Glutamatergic neuron (in vitro differentiated cells): ENCODE results near the gene TBC1D22A. TPM values are rescaled to one million over a fixed set of nuclear protein-coding genes. Genes with fewer than 3 reads are reported as not detected.

Experiments used
- DNase-seq: peaks from one replicate; pipeline ENCODE4 v3.0.0; 2022
- H3K27ac Mint-ChIP-seq: one replicate; pipeline ENCODE4 v1.8.0; 2020; ENCODE audit warnings: mild to moderate bottlenecking, mixed read lengths, inconsistent platforms; ENCODE audit not compliant: unreplicated experiment
- H3K27me3 Mint-ChIP-seq: one replicate; pipeline ENCODE4 v1.8.0; 2020; ENCODE audit warnings: mild to moderate bottlenecking, moderate library complexity, mixed read lengths, inconsistent platforms; ENCODE audit not compliant: unreplicated experiment
- H3K36me3 Mint-ChIP-seq: one replicate; pipeline ENCODE4 v1.8.0; 2020; ENCODE audit warnings: mild to moderate bottlenecking, mixed read lengths, inconsistent platforms; ENCODE audit not compliant: unreplicated experiment
- H3K4me1 Mint-ChIP-seq: one replicate; pipeline ENCODE4 v1.8.0; 2020; ENCODE audit warnings: mild to moderate bottlenecking, low read depth, mixed read lengths, inconsistent platforms; ENCODE audit not compliant: unreplicated experiment
- H3K4me3 Mint-ChIP-seq: one replicate; pipeline ENCODE4 v1.8.0; 2020; ENCODE audit warnings: mild to moderate bottlenecking, mixed read lengths, inconsistent platforms; ENCODE audit not compliant: unreplicated experiment
- H3K9me3 Mint-ChIP-seq: one replicate; pipeline ENCODE4 v1.8.0; 2020; ENCODE audit warnings: mild to moderate bottlenecking, moderate library complexity, mixed read lengths, inconsistent platforms; ENCODE audit not compliant: unreplicated experiment
- CTCF ChIP-seq: fragments of 200-600 bp; sonication (generic); IDR thresholded peaks from one replicate; pipeline ENCODE4 v1.5.0; 2021; ENCODE audit not compliant: partially characterized antibody, unreplicated experiment
- total RNA-seq: library from RNA; stranded (reverse); fragmentation: NEBNext Ultra II Directional; extraction: Animal tissue kit (Norgen Biotek cat#: 25700); gene quantifications from one replicate; pipeline ENCODE4 v1.2.1, GENCODE V29; 2021; ENCODE audit not compliant: unreplicated experiment

The TBC1D22A gene
- total RNA-seq, 1 donor from 2014 or later, result 23.0 TPM

DNA sequence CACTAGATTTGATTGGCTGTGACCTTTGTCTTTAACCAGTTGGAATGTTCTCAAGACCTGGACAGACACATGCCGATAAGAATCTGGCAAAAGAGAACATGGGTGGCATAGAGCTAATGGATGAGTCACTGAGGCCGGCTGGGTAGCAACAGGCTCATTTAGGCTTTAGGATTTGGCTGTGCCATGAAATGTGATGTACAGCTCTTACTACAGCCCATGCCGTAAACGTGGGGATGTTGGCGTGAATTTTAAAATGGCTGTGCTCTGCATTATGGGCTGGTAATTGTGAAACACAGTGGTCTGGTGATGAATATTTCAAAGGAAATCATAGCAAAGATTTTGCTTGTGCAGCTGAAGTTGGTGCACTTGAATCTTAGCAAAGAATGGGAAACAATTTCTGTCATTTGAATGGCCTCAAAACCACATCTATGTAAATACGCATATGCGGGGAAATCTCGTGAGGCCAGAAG is 332.4 kb downstream of the TBC1D22A start:
- no peak overlapping the region for H3K4me3 Mint-ChIP-seq
- no peak overlapping the region for H3K27ac Mint-ChIP-seq
- TF ChIP-seq CTCF, result no peak
- peaks cover 12% of the 10 kb centered on the region for H3K9me3 Mint-ChIP-seq
- H3K36me3 Mint-ChIP-seq, result peaks cover 29% of the 10 kb centered on the region
- peaks cover 21% of the 10 kb centered on the region for H3K4me1 Mint-ChIP-seq
- peaks cover 4% of the 10 kb centered on the region for H3K27me3 Mint-ChIP-seq
- no peak for DNase-seq

- peaks cover 19% of the 10 kb centered on the region for H3K4me1 Mint-ChIP-seq
- H3K27ac Mint-ChIP-seq, result no peak overlapping the region
- H3K4me3 Mint-ChIP-seq, result no peak overlapping the region
- H3K27me3 Mint-ChIP-seq, result peaks cover 5% of the 10 kb centered on the region
- no peak for TF ChIP-seq CTCF
- H3K36me3 Mint-ChIP-seq, result peaks cover 31% of the 10 kb centered on the region
- H3K9me3 Mint-ChIP-seq, result peaks cover 14% of the 10 kb centered on the region
- DNase-seq, result no peak
These were observed 333.1 kb downstream of the TBC1D22A start for GRCh38 chr22:47095395-47096122.

DNA sequence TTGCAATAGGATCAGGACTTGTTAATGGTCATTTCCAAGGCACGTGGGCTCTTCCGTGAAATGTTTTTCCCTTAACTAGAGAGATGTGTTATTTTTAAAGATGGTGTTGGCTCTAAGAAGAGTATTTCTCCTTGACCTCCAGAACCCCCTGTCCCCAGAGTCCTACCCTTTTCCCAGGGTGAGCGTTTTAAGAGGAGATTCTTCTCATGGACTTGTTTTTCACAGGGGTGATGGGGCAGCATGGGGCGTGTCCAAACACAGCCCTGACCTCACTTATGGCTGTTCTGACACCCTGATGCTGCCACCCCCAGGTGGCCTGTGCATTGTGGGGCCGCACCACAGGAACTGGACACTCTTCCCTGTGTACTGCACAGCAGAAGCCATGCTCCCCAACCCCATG is 335.7 kb downstream of the TBC1D22A start:
- H3K4me1 Mint-ChIP-seq, result peaks cover 11% of the 10 kb centered on the region
- H3K9me3 Mint-ChIP-seq, result peaks cover 11% of the 10 kb centered on the region
- no peak for DNase-seq
- no peak overlapping the region for H3K4me3 Mint-ChIP-seq
- H3K27ac Mint-ChIP-seq, result peak overlapping the region; percentile 50
- peaks cover 10% of the 10 kb centered on the region for H3K27me3 Mint-ChIP-seq
- H3K36me3 Mint-ChIP-seq, result peaks cover 23% of the 10 kb centered on the region
- no peak for TF ChIP-seq CTCF

GRCh38 chr22:47098554-47098953 is 336.1 kb downstream of the TBC1D22A start:
- H3K36me3 Mint-ChIP-seq, result peaks cover 22% of the 10 kb centered on the region
- peak; percentile 49 for DNase-seq
- H3K4me1 Mint-ChIP-seq, result peaks cover 11% of the 10 kb centered on the region
- H3K27ac Mint-ChIP-seq, result no peak overlapping the region
- H3K9me3 Mint-ChIP-seq, result peaks cover 11% of the 10 kb centered on the region
- H3K4me3 Mint-ChIP-seq, result no peak overlapping the region
- H3K27me3 Mint-ChIP-seq, result peaks cover 12% of the 10 kb centered on the region
- TF ChIP-seq CTCF, result no peak

DNA sequence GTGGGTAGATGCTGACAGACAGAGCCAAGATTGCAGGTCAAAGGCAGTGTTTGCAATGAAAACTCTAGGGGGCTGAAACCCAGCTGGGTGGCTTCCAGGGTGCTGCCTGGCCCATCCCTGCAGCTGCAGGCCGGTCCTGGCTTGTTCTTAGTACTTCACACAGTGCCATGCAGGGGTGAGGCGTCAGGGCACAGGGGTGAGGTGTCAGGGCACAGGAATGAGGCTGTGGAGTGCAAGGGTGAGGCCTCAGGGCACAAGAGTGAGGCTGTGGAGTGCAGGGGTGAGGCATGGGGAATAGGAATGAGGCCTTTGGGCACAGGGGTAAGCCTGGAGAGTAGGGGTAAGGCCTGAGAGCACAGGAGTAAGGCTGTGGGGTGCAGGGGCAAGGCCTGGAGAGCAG is 337.6 kb downstream of the TBC1D22A start:
- H3K27ac Mint-ChIP-seq, result no peak overlapping the region
- TF ChIP-seq CTCF, result no peak
- peaks cover 7% of the 10 kb centered on the region for H3K9me3 Mint-ChIP-seq

More for the DNA sequence above, 337.6 kb downstream of the TBC1D22A start:
- peaks cover 11% of the 10 kb centered on the region for H3K4me1 Mint-ChIP-seq
- peaks cover 12% of the 10 kb centered on the region for H3K36me3 Mint-ChIP-seq
- H3K4me3 Mint-ChIP-seq, result no peak overlapping the region
- DNase-seq, result no peak
- H3K27me3 Mint-ChIP-seq, result peaks cover 12% of the 10 kb centered on the region
